Measurements from ENCODE around the gene BCKDK. TPM values are rescaled to one million over a fixed set of nuclear protein-coding genes. Genes with fewer than 3 reads are reported as not detected.

BCKDK gene
- total RNA-seq, 4 donors from 2014 or later: 26.6 to 39.8 (median 33.5) TPM

DNA sequence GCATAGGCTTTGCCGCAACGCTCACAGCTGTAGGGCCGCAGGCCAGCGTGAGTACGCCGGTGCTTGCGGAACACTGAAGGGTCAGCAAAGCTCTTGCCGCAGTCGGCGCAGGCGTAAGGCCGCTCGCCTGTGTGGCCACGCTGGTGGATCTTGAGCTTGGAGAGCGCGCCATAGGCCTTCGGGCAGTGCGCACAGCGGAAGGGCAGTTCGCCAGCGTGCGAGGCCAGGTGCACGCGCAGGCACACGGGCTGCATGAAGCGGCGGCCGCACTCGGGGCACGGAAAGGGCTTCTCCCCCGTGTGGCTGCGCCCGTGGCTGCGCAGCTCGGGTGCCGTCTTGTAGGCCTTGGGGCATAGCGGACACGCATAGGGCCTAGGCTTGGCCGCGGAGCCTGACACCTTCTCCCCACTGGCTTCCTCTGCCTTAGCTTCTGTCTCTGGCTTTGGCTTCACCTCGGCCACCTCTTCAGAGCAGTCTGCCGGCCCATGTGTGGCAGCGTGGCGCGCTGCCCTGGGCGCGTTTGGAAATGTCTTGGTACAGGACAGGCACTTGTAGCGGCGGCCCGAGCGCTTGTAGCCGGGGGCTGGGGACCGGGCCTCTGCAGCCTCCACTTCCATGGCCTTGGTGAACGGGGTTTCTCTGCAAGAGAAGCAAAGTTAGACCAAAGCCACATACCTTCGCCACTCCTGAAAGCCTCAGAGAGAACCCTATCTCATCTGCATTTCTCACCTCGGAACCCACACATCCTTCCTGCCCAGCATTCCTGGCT lies 44.2 kb upstream of the BCKDK start:
- Histone ChIP-seq H3K4me3 (no peak overlapping the region), H3K4me1 (peaks cover 4 to 24% (median 13%) of the 10 kb centered on the region in 3 donors), H3K36me3 (peaks cover 20 to 46% (median 24%) of the 10 kb centered on the region in 3 donors), H3K27ac (peak overlapping the region in 3 of 4 donors; percentile 30 to 66 (median 65)), H3K9me3 (no peaks in the 10 kb centered on the region), H3K27me3 (no peaks in the 10 kb centered on the region)
- intact Hi-C loops (cut with DNase I): no loop called here
- WGBS, 2 donors: 75 to 92% methylated on average over 9 to 21 of the region's 56 CpGs
- no peak for DNase-seq
- TF ChIP-seq POLR2A (IDR thresholded peaks at IDR 0.05) (no peak), CTCF (IDR thresholded peaks at IDR 0.05) (no peak)

DNA sequence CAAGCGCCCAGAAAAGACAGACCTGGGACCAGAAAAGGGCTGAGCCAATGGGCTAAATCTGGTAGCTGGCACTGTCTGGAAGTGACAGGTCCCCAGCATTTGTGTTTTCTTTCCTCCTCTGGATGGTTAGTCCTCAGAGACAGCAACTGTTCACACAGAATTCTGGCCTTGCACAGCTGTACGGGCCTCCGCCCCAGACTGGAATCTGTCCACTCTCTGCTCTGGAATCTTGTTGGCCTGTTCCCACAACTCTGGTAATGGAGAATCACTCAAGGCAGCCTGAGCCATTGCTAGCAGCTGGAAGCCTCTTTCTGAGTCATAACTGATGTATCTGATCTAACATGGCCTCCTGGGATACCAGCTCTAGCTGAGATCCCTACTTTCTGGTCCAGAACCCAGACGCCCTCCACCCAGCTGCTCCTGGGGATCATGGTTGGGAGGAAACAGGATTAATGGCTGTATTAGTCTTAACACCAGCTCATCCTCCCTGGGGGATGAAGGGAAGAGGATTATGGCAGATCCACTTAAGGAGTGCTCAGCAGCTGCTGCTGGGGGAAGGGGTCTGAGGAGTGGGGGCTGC lies 43.2 kb upstream of the BCKDK start:
- Histone ChIP-seq H3K9me3 (no peaks in the 10 kb centered on the region), H3K27ac (peak overlapping the region; percentile 2 to 85 (median 48)), H3K27me3 (no peaks in the 10 kb centered on the region), H3K36me3 (peaks cover 20 to 39% (median 24%) of the 10 kb centered on the region in 3 donors), H3K4me3 (peak overlapping the region in 1 of 4 donors; percentile 4), H3K4me1 (peaks cover 4 to 24% (median 13%) of the 10 kb centered on the region in 3 donors)
- intact Hi-C loops (cut with DNase I): no loop called here
- WGBS, 2 donors: 40 to 67% methylated on average over 2 of the region's 4 CpGs
- no peak for DNase-seq
- TF ChIP-seq POLR2A (IDR thresholded peaks at IDR 0.05): no peak
- no peak for TF ChIP-seq CTCF (IDR thresholded peaks at IDR 0.05)

DNA sequence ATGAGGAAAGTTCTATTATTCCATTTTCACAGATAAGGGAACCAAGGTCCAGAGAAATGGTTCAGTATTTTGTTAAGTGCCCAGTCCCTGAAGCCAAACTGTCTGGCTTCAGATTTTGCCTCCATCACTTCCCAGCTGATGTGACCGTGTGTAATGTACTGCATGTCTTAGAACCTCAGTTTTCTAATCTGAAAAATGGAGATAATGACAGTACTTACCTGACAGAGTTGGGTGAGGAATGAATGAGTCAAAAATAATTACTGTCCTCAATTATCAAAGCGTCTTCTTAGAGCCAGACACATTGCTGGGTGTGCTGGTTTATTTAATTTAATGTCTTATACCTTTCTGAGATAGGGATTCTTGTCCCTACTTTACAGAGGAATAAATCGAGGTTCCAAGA lies 40.8 kb upstream of the BCKDK start:
- H3K4me1 ChIP-seq: peaks cover 8 to 45% (median 22%) of the 10 kb centered on the region in 3 donors
- H3K27me3 ChIP-seq: no peaks in the 10 kb centered on the region
- no peak overlapping the region for H3K27ac ChIP-seq
- 86 to 88% methylated on average over 3 of the region's 3 CpGs for WGBS, 2 donors
- TF ChIP-seq CTCF (IDR thresholded peaks at IDR 0.05): no peak
- no peak overlapping the region for H3K4me3 ChIP-seq
- peaks cover 0 to 16% (median 7%) of the 10 kb centered on the region in 3 donors for H3K36me3 ChIP-seq
- DNase-seq: no peak
- intact Hi-C loops (cut with DNase I): no loop called here
- H3K9me3 ChIP-seq: no peaks in the 10 kb centered on the region

DNA sequence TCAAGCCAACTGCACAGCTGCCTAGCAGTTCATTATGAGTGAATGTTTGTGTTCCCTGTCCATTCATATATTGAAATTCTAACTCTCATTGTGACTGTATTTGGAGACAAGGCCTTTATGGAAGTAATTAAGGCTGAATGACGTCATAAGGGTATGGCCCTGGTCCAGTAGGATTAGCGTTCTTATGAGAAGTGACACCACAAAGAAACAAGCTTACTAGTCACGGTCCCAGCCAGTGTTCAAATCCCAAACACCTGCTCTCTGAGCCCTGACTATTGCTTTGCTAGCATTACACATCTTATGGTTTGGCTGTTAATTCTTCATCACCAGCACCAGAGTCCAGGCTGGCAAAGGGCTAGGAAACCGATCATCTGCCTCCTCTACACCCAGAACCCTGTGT lies 36.3 kb upstream of the BCKDK start:
- H3K4me3 ChIP-seq: peak overlapping the region in 1 of 4 donors; percentile 92
- peaks cover 4 to 10% (median 6%) of the 10 kb centered on the region in 3 donors for H3K36me3 ChIP-seq
- WGBS, 2 donors: 12 to 24% methylated on average over 4 of the region's 4 CpGs
- no peaks in the 10 kb centered on the region for H3K27me3 ChIP-seq
- H3K27ac ChIP-seq: peak overlapping the region; percentile 95 to 99 (median 96)
- intact Hi-C loops (cut with DNase I): no loop called here
- H3K9me3 ChIP-seq: no peaks in the 10 kb centered on the region
- H3K4me1 ChIP-seq: peaks cover 15 to 48% (median 23%) of the 10 kb centered on the region in 3 donors
- no peak for DNase-seq
- TF ChIP-seq CTCF (IDR thresholded peaks at IDR 0.05): no peak
- TF ChIP-seq POLR2A (IDR thresholded peaks at IDR 0.05): no peak

GRCh38 chr16:31072540-31073141 lies 35.5 kb upstream of the BCKDK start:
- DNase-seq: no peak
- TF ChIP-seq POLR2A (IDR thresholded peaks at IDR 0.05) (no peak), CTCF (IDR thresholded peaks at IDR 0.05) (peak in 1 of 6 experiments; percentile 12)
- Histone ChIP-seq H3K27me3 (no peaks in the 10 kb centered on the region), H3K4me1 (peaks cover 15 to 48% (median 23%) of the 10 kb centered on the region in 3 donors), H3K9me3 (no peaks in the 10 kb centered on the region), H3K27ac (peak overlapping the region; percentile 95 to 99 (median 96)), H3K4me3 (peak overlapping the region; percentile 92 to 97 (median 96)), H3K36me3 (peaks cover 12 to 17% (median 12%) of the 10 kb centered on the region in 3 donors)
- WGBS, 2 donors: 0 to 5% methylated on average over 3 to 11 of the region's 27 CpGs
- intact Hi-C loops (cut with DNase I): no loop called here

All from esophagus squamous epithelium (tissue), 5 donors.